Panc1 (cell line): ENCODE data around the gene HOXD11. TPM values are rescaled to one million over a fixed set of nuclear protein-coding genes. Genes with fewer than 3 reads are reported as not detected.

ENCODE experiments used
- ATAC-seq: fragments of 200-7000 bp; cut with Tn5 transposase; 2 replicates; pipeline ENCODE4 v1.9.1; 2020; ENCODE audit warnings: mild to moderate bottlenecking, moderate library complexity
- BruUV-seq: library from RNA; stranded (reverse); fragments of 400-500 nt; replicated peaks from 2 replicates; lab custom pipeline; 2021; lab: Mats Ljungman, UMichigan
- CTCF ChIA-PET: fragments of 300-600 bp; sonication (Branson Sonifier 250); formaldehyde crosslinking; loops from one replicate; lab custom pipeline; 2022; ENCODE audit warnings: antibody characterized with exemption; lab: Charles Lee
- POLR2A ChIA-PET: fragments of 300-600 bp; sonication (Branson Sonifier 250); formaldehyde crosslinking; loops from one replicate; lab custom pipeline; 2022; ENCODE audit warnings: antibody characterized with exemption; lab: Charles Lee
- DNase-seq: peaks from one replicate; pipeline ENCODE4 v3.0.0-alpha.2; 2010; ENCODE audit warnings: low read depth, low spot score
- H3K27ac ChIP-seq: 2 replicates; pipeline ENCODE4 v1.5.1; 2011; ENCODE audit warnings: mild to moderate bottlenecking, low read length, inconsistent platforms
- H3K27me3 ChIP-seq: fragments of 200-500 bp; sonication (Bioruptor generic); 2 replicates; pipeline ENCODE4 v1.6.0; 2014; ENCODE audit warnings: low read length, inconsistent platforms; ENCODE audit not compliant: control insufficient read depth, insufficient read depth
- H3K36me3 ChIP-seq: fragments of 200-500 bp; sonication (Bioruptor generic); 2 replicates; pipeline ENCODE4 v1.5.1; 2014; ENCODE audit warnings: inconsistent platforms, mild to moderate bottlenecking, low read length, moderate library complexity; ENCODE audit not compliant: control insufficient read depth, insufficient read depth
- H3K4me1 ChIP-seq: 2 replicates; pipeline ENCODE4 v1.5.1; 2011; ENCODE audit warnings: inconsistent platforms, mild to moderate bottlenecking, low read length, moderate library complexity; ENCODE audit not compliant: control insufficient read depth, insufficient read depth
- H3K4me3 ChIP-seq, 2 experiments: 2 replicates each; pipeline ENCODE4 v1.5.1; 2011 to 2012; ENCODE audit warnings: low read depth in 2 of 2, low read length in 2 of 2, mild to moderate bottlenecking in 2 of 2, inconsistent platforms in 1 of 2, moderate library complexity in 1 of 2
- H3K9me3 ChIP-seq: fragments of 200-500 bp; sonication (Bioruptor generic); 2 replicates; pipeline ENCODE4 v1.5.1; 2014; ENCODE audit warnings: low read depth, mild to moderate bottlenecking, inconsistent platforms, low read length, moderate library complexity; ENCODE audit not compliant: control insufficient read depth, insufficient read depth
- POLR2AphosphoS5 ChIP-seq: IDR thresholded peaks from 2 replicates; pipeline ENCODE4 v1.6.1; 2012; ENCODE audit warnings: mild to moderate bottlenecking, low read depth, low read length, moderate library complexity
- SIN3A ChIP-seq: IDR thresholded peaks from 2 replicates; pipeline ENCODE4 v1.6.1; 2012; ENCODE audit warnings: low read depth, mild to moderate bottlenecking, low read length, moderate library complexity, borderline replicate concordance; ENCODE audit not compliant: insufficient read depth
- TCF7L2 ChIP-seq: IDR thresholded peaks from 2 replicates; pipeline ENCODE4 v1.6.1; 2011; ENCODE audit warnings: mild to moderate bottlenecking, low read depth, low read length, inconsistent platforms
- in situ Hi-C: cut with HindIII; loops from 2 replicates; pipeline ENCODE4 v1.10.0; 2016; ENCODE audit warnings: low sequenced_read_pairs, low pct_unique_long_range_greater_than_20kb
- intact Hi-C: fragments of 100-400 bp; cut with micrococcal nuclease; formaldehyde crosslinking; loops from one replicate; pipeline ENCODE4 v1.10.0; 2022; ENCODE audit not compliant: unreplicated experiment
- total RNA-seq: library from RNA; stranded (reverse); gene quantifications from one replicate; pipeline ENCODE4 v1.2.1, GENCODE V29; 2021; ENCODE audit not compliant: unreplicated experiment
- TF ChIP-seq, protein P1 (sequence below), 2 experiments: IDR thresholded peaks; 2 replicates each; pipeline ENCODE4 v1.6.1; 2011 to 2012; ENCODE audit warnings: low read depth in 2 of 2, control low read depth in 1 of 2, low read length in 1 of 2, mild to moderate bottlenecking in 1 of 2, moderate library complexity in 1 of 2; ENCODE audit not compliant: insufficient read depth in 1 of 2
- TF ChIP-seq, protein P2 (sequence below): fragments of 450-650 bp; IDR thresholded peaks from 2 replicates; pipeline ENCODE4 v1.5.1; 2017; ENCODE audit warnings: mild to moderate bottlenecking

Gene HOXD11
- total RNA-seq, 1 experiment from 2014 or later, result 0.49 TPM

DNA sequence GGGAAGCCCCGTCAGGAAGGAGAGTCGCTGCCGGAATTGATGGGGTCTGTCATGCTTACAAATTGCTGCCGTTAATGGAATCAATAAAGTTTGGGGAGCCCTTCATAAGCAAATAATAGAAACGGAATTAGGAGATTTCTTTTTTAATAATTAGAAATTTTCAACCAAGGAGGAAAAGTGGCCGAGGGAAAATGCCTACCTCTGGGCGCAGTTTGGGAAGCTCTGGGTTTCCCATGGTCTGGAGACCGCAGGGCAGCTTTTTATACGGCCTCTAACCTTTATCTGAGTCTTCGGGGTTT lies 24.6 kb upstream of the HOXD11 start:
- intact Hi-C loops, result loop anchor here (10.0 kb wide), 1 partner anchor 118 kb away; no protein-coding TSS in a partner anchor
- POLR2A ChIA-PET, result no interaction called here
- Histone ChIP-seq H3K27ac (no peak overlapping the region), H3K27me3 (peaks cover 31% of the 10 kb centered on the region), H3K9me3 (no peaks in the 10 kb centered on the region), H3K4me3 (no peak overlapping the region), H3K36me3 (no peaks in the 10 kb centered on the region), H3K4me1 (peaks cover 6% of the 10 kb centered on the region)
- no peak for ATAC-seq
- BruUV-seq, result no TSS peak
- in situ Hi-C loops, result no loop called here
- TF ChIP-seq, protein P1, sequence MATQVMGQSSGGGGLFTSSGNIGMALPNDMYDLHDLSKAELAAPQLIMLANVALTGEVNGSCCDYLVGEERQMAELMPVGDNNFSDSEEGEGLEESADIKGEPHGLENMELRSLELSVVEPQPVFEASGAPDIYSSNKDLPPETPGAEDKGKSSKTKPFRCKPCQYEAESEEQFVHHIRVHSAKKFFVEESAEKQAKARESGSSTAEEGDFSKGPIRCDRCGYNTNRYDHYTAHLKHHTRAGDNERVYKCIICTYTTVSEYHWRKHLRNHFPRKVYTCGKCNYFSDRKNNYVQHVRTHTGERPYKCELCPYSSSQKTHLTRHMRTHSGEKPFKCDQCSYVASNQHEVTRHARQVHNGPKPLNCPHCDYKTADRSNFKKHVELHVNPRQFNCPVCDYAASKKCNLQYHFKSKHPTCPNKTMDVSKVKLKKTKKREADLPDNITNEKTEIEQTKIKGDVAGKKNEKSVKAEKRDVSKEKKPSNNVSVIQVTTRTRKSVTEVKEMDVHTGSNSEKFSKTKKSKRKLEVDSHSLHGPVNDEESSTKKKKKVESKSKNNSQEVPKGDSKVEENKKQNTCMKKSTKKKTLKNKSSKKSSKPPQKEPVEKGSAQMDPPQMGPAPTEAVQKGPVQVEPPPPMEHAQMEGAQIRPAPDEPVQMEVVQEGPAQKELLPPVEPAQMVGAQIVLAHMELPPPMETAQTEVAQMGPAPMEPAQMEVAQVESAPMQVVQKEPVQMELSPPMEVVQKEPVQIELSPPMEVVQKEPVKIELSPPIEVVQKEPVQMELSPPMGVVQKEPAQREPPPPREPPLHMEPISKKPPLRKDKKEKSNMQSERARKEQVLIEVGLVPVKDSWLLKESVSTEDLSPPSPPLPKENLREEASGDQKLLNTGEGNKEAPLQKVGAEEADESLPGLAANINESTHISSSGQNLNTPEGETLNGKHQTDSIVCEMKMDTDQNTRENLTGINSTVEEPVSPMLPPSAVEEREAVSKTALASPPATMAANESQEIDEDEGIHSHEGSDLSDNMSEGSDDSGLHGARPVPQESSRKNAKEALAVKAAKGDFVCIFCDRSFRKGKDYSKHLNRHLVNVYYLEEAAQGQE (IDR thresholded peaks at IDR 0.05; ENCODE audit: insufficient read depth in 1 of 2, low read depth in 2 of 2, low read length in 1 of 2), result no peak
- no peak for DNase-seq
- CTCF ChIA-PET, result interaction anchor here (0.5 to 0.7 kb wide), 2 partner anchors 373 to 569 kb away, joined by 3 to 4 read pairs; no protein-coding TSS in a partner anchor

DNA sequence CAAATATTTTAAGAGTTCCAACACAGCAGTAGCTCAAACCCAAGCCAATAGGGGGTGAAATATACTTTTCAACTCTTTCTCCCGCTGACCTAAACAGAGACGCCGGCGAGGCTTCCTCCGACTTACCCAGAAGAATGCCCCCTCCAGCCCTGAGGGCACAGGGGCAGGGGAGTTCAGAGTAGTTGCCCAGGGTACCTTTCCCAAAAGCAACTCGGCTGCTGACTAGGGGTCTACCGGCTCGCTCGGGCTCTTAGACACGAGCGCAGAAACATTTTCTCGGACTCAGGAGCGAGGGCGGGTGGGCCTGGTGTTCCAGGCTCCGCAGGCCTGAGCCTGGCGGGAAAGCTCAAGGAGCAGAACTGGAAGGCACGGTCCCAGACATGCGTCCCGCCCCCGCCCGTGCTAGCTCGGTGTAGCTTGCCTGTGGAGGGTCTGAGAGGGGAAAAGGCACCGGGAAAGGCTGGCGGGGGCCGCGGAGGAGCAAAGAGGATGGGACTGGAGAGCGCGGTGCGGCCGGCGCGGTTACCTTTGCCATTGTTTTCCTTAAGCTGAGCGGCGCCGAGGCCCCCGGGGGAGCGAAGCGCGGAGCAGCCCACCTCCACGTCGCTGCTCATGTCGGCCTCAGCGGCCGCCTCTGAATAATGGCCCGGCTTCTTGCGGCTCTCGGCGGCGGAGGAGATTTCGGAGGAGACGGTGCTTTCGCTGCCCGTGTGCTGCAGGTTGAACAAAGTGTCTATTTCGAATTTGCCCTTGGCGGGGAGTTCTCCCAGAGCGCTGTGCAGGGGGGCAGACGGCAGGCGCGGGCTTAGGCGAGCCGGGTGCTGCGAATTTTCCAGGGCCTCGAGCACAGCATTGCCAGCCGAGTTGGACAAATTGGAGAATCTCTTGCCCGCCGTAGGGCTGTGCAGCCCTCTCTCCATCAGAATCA lies 24.0 kb upstream of the HOXD11 start:
- Histone ChIP-seq H3K36me3 (no peaks in the 10 kb centered on the region), H3K27me3 (peaks cover 27% of the 10 kb centered on the region), H3K4me3 (no peak overlapping the region), H3K4me1 (peaks cover 6% of the 10 kb centered on the region), H3K9me3 (no peaks in the 10 kb centered on the region), H3K27ac (no peak overlapping the region)
- in situ Hi-C loops, result no loop called here
- TF ChIP-seq POLR2AphosphoS5, result no peak
- TF ChIP-seq, protein P2, sequence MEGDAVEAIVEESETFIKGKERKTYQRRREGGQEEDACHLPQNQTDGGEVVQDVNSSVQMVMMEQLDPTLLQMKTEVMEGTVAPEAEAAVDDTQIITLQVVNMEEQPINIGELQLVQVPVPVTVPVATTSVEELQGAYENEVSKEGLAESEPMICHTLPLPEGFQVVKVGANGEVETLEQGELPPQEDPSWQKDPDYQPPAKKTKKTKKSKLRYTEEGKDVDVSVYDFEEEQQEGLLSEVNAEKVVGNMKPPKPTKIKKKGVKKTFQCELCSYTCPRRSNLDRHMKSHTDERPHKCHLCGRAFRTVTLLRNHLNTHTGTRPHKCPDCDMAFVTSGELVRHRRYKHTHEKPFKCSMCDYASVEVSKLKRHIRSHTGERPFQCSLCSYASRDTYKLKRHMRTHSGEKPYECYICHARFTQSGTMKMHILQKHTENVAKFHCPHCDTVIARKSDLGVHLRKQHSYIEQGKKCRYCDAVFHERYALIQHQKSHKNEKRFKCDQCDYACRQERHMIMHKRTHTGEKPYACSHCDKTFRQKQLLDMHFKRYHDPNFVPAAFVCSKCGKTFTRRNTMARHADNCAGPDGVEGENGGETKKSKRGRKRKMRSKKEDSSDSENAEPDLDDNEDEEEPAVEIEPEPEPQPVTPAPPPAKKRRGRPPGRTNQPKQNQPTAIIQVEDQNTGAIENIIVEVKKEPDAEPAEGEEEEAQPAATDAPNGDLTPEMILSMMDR, result no peak
- TF ChIP-seq TCF7L2, result no peak
- no peak for TF ChIP-seq SIN3A
- TF ChIP-seq, protein P1 (IDR thresholded peaks at IDR 0.05; ENCODE audit: insufficient read depth in 1 of 2, low read depth in 2 of 2, low read length in 1 of 2), result no peak
- intact Hi-C loops, result loop anchor here (10.0 kb wide), 1 partner anchor 118 kb away; no protein-coding TSS in a partner anchor
- CTCF ChIA-PET, result interaction anchor here (0.5 to 0.7 kb wide), 2 partner anchors 374 to 569 kb away, joined by 3 to 4 read pairs; no protein-coding TSS in a partner anchor
- no peak for DNase-seq
- no TSS peak for BruUV-seq
- POLR2A ChIA-PET, result no interaction called here
- no peak for ATAC-seq
